DND-41 (cell line): ENCODE measurements around the gene SPINK1.

Experiments
- EZH2 ChIP-seq: IDR thresholded peaks from 3 replicates; pipeline ENCODE4 v1.6.1; 2012; ENCODE audit warnings: borderline replicate concordance, low read depth, mild to moderate bottlenecking, moderate library complexity, low read length, inconsistent platforms; ENCODE audit not compliant: severe bottlenecking
- TF ChIP-seq, protein P1 (sequence below): IDR thresholded peaks from 2 replicates; pipeline ENCODE4 v1.5.1; 2012; ENCODE audit warnings: borderline replicate concordance, low read length, moderate library complexity, mild to moderate bottlenecking; ENCODE audit not compliant: poor library complexity, severe bottlenecking; ENCODE audit errors: extremely low read depth

DNA sequence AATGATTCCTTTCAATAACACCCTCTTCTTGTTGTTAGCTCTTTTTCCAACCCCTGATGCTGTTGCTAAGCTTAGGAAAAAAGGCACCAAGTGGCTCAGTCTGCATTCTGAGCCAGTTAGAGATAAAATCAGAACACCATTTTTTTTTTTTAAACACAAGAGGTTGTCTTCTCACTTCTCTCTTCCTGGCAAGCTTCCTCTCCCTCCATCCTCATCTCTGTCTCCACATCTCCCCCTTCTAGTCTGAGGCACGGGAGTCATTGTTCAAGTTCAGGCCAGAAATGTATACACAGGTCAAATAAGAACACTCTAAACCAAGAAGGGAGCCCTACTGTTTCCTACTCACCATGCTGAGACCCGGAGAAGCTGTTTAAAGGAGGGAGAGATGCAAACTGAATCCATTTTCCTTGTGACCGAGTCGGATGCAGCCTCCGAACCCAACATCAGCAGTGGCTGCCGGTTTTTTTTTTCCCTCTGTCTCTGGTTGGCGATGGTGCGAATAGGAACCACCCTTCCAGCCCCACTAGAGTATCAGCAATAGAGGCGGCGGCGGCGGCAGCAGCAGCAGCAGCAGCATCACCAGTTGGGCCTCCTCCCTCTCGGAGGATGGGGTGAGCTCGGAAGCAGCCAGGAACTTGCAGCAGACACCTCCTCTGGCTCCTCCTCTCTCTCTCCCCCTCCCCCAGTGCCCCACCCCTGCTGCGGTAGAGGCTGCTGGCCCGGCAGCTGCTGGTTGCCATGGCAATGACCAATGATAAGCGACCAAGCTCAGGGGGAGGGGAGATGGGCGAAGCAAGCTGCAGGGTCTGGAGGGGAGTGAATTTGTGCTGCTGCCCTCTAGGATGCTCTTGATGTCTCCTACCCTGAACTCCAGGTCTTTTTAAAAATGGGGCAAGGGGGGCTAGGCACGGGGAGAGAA lies 49.1 kb downstream of the SPINK1 start, which contains the start of gene JAKMIP2:
- TF ChIP-seq, protein P1, sequence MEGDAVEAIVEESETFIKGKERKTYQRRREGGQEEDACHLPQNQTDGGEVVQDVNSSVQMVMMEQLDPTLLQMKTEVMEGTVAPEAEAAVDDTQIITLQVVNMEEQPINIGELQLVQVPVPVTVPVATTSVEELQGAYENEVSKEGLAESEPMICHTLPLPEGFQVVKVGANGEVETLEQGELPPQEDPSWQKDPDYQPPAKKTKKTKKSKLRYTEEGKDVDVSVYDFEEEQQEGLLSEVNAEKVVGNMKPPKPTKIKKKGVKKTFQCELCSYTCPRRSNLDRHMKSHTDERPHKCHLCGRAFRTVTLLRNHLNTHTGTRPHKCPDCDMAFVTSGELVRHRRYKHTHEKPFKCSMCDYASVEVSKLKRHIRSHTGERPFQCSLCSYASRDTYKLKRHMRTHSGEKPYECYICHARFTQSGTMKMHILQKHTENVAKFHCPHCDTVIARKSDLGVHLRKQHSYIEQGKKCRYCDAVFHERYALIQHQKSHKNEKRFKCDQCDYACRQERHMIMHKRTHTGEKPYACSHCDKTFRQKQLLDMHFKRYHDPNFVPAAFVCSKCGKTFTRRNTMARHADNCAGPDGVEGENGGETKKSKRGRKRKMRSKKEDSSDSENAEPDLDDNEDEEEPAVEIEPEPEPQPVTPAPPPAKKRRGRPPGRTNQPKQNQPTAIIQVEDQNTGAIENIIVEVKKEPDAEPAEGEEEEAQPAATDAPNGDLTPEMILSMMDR, result no peak
- TF ChIP-seq EZH2, result no peak
